ENCODE measurements around the gene SLC22A17.

DNA sequence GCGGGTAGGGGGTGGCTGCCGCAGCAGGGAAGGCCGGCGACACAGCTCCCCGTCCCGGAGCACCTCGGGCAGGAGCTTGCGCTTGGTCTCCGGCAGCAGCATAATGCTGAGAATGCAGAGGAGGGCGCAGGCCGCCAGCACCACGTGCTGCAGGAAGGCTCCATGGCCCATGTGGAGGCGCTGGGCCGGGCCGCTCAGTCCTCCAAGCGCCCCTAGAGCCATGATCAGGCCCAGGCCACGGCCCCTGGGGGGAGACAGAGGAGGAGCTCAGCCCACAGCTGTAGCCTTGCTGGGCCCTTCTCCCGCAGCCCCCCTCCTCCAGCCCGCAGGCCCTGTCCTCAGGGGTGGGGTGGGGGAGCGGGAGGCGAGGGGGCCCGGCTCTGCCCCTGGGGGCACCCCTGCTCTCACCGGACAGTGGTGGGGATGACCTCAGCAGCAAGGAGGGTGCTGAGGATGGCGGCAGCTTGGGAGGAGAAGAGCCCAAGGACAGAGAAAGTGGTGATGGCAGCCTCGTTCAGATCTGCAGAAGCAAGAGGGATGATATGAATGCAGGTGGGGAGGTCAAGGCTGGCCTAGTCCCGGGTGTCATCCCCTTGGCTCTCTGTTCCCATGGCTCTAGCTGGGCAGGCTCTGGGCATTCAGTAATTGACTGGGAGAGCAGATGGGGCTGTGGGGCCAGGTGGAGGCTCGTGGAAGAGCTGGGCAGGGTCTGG lies 5.8 kb downstream of the SLC22A17 start:
- TF ChIP-seq, protein P1, sequence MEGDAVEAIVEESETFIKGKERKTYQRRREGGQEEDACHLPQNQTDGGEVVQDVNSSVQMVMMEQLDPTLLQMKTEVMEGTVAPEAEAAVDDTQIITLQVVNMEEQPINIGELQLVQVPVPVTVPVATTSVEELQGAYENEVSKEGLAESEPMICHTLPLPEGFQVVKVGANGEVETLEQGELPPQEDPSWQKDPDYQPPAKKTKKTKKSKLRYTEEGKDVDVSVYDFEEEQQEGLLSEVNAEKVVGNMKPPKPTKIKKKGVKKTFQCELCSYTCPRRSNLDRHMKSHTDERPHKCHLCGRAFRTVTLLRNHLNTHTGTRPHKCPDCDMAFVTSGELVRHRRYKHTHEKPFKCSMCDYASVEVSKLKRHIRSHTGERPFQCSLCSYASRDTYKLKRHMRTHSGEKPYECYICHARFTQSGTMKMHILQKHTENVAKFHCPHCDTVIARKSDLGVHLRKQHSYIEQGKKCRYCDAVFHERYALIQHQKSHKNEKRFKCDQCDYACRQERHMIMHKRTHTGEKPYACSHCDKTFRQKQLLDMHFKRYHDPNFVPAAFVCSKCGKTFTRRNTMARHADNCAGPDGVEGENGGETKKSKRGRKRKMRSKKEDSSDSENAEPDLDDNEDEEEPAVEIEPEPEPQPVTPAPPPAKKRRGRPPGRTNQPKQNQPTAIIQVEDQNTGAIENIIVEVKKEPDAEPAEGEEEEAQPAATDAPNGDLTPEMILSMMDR (conservative IDR thresholded peaks at IDR 0.05), result no peak
- TF ChIP-seq EZH2 (IDR thresholded peaks at IDR 0.05; ENCODE audit: low read depth), result no peak
